Activated CD4-positive, alpha-beta T cell treated with anti-CD3 and anti-CD28 coated beads for 36 hours (primary cell): ENCODE measurements around the gene C9orf153. TPM values are rescaled to one million over a fixed set of nuclear protein-coding genes. Genes with fewer than 3 reads are reported as not detected.

Experiments
- ATAC-seq: fragments of 200-7000 bp; cut with Tn5 transposase; one replicate; pipeline ENCODE4 v1.10.0; 2021; ENCODE audit warnings: mild to moderate bottlenecking, moderate library complexity
- CTCF ChIA-PET: fragments of 350-600 bp; sonication (Branson Sonifier 250); formaldehyde crosslinking; loops from one replicate; lab custom pipeline; 2021; ENCODE audit warnings: antibody characterized with exemption; lab: Charles Lee
- POLR2A ChIA-PET: fragments of 350-600 bp; sonication (Branson Sonifier 250); formaldehyde crosslinking; loops from one replicate; lab custom pipeline; 2021; ENCODE audit warnings: antibody characterized with exemption, inconsistent platforms; lab: Charles Lee
- DNase-seq: peaks from one replicate; pipeline ENCODE4 v3.0.0-alpha.2; 2020
- H3K27ac Mint-ChIP-seq: one replicate; pipeline ENCODE4 v1.8.0; 2021; ENCODE audit warnings: mixed read lengths
- H3K27me3 Mint-ChIP-seq: one replicate; pipeline ENCODE4 v1.8.0; 2021; ENCODE audit warnings: mixed read lengths
- H3K36me3 Mint-ChIP-seq: one replicate; pipeline ENCODE4 v1.8.0; 2021; ENCODE audit warnings: low read depth, mixed read lengths
- H3K4me1 Mint-ChIP-seq: one replicate; pipeline ENCODE4 v1.8.0; 2021; ENCODE audit warnings: mixed read lengths
- H3K4me3 Mint-ChIP-seq: one replicate; pipeline ENCODE4 v1.8.0; 2021; ENCODE audit warnings: mild to moderate bottlenecking, moderate library complexity, mixed read lengths
- H3K9me3 Mint-ChIP-seq: one replicate; pipeline ENCODE4 v1.8.0; 2021; ENCODE audit warnings: low read depth, mixed read lengths
- intact Hi-C, 2 experiments: fragments of 100-400 bp; cut with DNase I in 1 of 2; cut with micrococcal nuclease in 1 of 2; formaldehyde crosslinking; loops; one replicate each; pipeline versions ENCODE4 v1.14.2 to v1.15.1; 2022 to 2024; cut with DNase I, micrococcal nuclease
- total RNA-seq, 2 experiments: library from RNA; stranded (reverse); gene quantifications; one replicate each; pipeline ENCODE4 v1.2.3, GENCODE V29; 2021

The C9orf153 gene
- total RNA-seq, 2 experiments from 2014 or later, result 0.25 to 0.46 TPM

DNA sequence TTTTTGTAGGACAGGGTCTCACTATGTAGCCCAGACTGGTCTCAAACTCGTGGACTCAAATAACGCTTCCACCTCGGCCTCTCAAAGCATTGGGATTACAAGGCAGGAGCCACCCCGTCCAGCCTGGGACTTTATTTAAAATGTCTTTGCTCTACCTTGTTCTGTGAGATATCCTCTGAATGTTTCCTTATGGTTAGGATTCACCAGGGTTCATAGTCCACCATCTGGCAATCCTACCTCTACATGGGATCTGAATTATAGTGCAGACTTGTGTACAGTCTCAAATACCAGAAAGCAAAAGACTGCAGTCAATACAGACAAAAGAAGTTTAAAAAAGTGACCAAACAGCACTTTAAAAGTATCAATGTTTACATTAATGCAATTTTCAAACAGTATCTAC, 12.8 kb upstream of the C9orf153 start:
- Mint-ChIP-seq H3K4me3 (no peak overlapping the region), H3K4me1 (peaks cover 3% of the 10 kb centered on the region), H3K36me3 (peaks cover 41% of the 10 kb centered on the region), H3K9me3 (no peaks in the 10 kb centered on the region), H3K27me3 (no peaks in the 10 kb centered on the region), H3K27ac (no peak overlapping the region)
- POLR2A ChIA-PET, result no interaction called here
- no peak for DNase-seq
- CTCF ChIA-PET, result no interaction called here
- no peak for ATAC-seq
- intact Hi-C loops, result no loop called here

DNA sequence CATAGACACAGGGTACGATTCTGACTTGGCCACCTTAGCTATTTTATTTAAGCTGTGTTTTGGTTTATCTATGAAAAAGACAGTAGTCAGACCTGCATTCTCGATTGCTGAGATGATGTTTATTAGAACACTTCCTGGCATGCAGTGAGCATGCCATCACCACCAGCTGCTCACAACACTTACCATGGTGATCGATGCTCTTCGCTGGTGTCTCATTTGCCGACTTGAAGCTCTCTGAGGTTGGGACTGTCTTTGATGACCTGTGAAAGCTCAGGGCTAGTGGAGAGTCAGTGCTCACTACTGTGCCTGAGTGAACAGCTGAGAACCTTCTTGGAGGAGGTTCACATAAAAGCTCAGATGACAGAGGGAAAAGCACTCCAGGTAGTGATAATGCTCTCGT, 4.4 kb upstream of the C9orf153 start:
- H3K36me3 Mint-ChIP-seq, result peaks cover 33% of the 10 kb centered on the region

DNA sequence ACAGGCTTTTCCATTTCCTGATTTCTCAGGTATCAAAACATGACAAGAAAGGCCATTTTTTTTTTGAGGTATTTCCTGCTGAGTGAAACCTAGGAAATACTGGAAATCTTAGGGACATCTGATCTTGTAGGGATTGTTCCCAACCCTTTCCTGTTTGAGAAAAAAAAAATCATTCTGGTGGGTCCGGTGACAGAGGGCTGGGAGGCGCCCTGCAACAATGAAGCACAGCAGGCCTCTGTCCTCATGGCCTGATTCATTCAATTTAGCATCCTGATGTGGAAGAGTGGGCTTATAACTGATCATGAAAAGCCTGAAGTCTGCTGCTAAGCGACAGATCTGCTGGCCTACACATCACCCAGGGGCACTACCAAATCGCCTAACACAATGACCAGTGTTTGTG, 3.0 kb upstream of the C9orf153 start:
- Mint-ChIP-seq H3K27me3 (no peaks in the 10 kb centered on the region), H3K4me1 (peaks cover 4% of the 10 kb centered on the region), H3K4me3 (no peak overlapping the region), H3K27ac (no peak overlapping the region), H3K9me3 (no peaks in the 10 kb centered on the region), H3K36me3 (peaks cover 31% of the 10 kb centered on the region)
- ChIA-PET CTCF (interaction anchor here (0.6 to 1.2 kb wide), 2 partner anchors 60 to 62 kb away, joined by 3 to 4 read pairs; no protein-coding TSS in a partner anchor), POLR2A (no interaction called here)
- DNase-seq, result no peak
- no peak for ATAC-seq
- intact Hi-C loops, result loop anchor here in 1 of 2 experiments (10.0 kb wide), 1 partner anchor 238 kb away; no protein-coding TSS in a partner anchor

More for the DNA sequence above, 4.4 kb upstream of the C9orf153 start:
- Mint-ChIP-seq H3K27me3 (no peaks in the 10 kb centered on the region), H3K27ac (no peak overlapping the region), H3K4me3 (no peak overlapping the region), H3K4me1 (peaks cover 4% of the 10 kb centered on the region), H3K9me3 (no peaks in the 10 kb centered on the region)
- DNase-seq (no peak), ATAC-seq (no peak)
- ChIA-PET POLR2A (no interaction called here), CTCF (interaction anchor here (0.7 kb wide), 1 partner anchor 11 kb away, joined by 3 read pairs; no protein-coding TSS in a partner anchor)
- intact Hi-C loops, result loop anchor here in 1 of 2 experiments (10.0 kb wide), 1 partner anchor 239 kb away; no protein-coding TSS in a partner anchor

DNA sequence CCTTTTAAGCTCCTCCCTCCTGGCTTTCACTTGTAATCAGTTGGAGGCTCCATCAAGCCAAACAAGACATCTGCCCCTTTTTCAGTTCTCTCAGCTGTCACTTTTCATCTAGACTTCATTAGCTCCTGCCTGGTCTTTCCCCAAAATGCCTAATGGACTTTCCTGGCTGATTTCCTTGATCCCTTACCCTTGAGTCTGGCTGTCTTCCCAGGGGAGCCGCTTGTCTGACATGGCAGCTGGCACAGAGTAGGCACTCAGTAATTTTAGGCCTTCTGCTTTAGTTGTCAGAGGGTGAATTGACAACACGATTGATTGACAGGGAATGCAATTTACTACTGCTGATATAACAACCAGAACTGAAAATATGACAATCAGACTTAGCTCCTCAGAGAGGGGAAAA, 2.1 kb downstream of the C9orf153 start:
- ATAC-seq, result no peak
- H3K9me3 Mint-ChIP-seq, result peaks cover 4% of the 10 kb centered on the region
- no peaks in the 10 kb centered on the region for H3K27me3 Mint-ChIP-seq
- ChIA-PET POLR2A (interaction anchor here (0.9 kb wide), 1 partner anchor 24 kb away, joined by 4 read pairs; the partner anchor contains the start of gene ISCA1), CTCF (interaction anchor here (1.1 kb wide), 1 partner anchor 55 kb away, joined by 4 read pairs; no protein-coding TSS in a partner anchor)
- no peak for DNase-seq
- no peak overlapping the region for H3K27ac Mint-ChIP-seq
- H3K4me1 Mint-ChIP-seq, result no peaks in the 10 kb centered on the region
- intact Hi-C loops, result no loop called here
- H3K36me3 Mint-ChIP-seq, result peaks cover 8% of the 10 kb centered on the region
- no peak overlapping the region for H3K4me3 Mint-ChIP-seq

DNA sequence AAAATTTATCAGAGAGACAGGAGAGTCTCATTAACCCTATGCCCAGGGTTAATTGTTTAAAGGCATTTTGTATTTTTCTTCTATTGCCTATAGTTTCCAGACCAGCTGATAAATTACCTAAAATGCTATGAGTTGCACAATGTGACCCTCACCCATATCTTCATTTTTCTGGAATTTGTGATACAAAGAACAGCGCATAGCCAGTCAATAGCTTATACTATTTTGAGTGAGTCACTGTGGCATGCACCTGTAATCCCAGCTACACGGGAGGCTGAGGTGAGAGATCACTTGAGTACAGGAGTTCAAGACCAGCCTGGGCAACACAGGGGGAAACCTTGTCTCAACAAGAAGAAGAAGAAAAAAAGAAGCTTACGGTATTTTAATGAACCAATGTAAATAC, 2.8 kb downstream of the C9orf153 start:
- H3K4me3 Mint-ChIP-seq, result no peak overlapping the region
- H3K36me3 Mint-ChIP-seq, result peaks cover 3% of the 10 kb centered on the region

DNA sequence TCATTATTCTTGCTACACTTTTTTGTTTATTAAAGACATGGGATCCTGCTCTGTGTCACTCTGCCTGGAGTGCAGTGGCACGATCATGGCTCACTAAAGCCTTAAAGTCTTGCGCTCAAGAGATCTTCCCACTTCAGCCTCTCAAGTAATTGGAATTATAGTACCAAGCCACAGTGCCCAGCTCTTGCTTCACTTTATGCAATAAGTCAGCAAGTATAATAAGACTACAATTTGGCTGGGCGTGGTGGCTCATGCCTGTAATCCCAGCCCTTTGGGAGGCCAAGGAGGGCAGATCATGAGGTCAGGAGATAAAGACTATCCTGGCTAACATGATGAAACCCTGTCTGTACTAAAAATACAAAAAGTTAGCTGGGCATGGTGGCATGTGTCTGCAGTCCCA, 5.9 kb downstream of the C9orf153 start:
- peaks cover 2% of the 10 kb centered on the region for H3K27me3 Mint-ChIP-seq
- peaks cover 4% of the 10 kb centered on the region for H3K9me3 Mint-ChIP-seq
- H3K4me3 Mint-ChIP-seq, result no peak overlapping the region
- ChIA-PET CTCF (interaction anchor here (0.6 kb wide), 1 partner anchor 35 kb away, joined by 3 read pairs; no protein-coding TSS in a partner anchor), POLR2A (no interaction called here)
- ATAC-seq, result no peak
- intact Hi-C loops, result no loop called here
- peaks cover 2% of the 10 kb centered on the region for H3K36me3 Mint-ChIP-seq
- DNase-seq, result no peak
- no peak overlapping the region for H3K27ac Mint-ChIP-seq
- no peaks in the 10 kb centered on the region for H3K4me1 Mint-ChIP-seq

More for the DNA sequence above, 2.8 kb downstream of the C9orf153 start:
- no peaks in the 10 kb centered on the region for H3K27me3 Mint-ChIP-seq
- ChIA-PET POLR2A (no interaction called here), CTCF (interaction anchor here (0.7 to 1.1 kb wide), 2 partner anchors 55 to 75 kb away, joined by 3 to 4 read pairs; no protein-coding TSS in a partner anchor)
- intact Hi-C loops, result no loop called here
- peaks cover 4% of the 10 kb centered on the region for H3K9me3 Mint-ChIP-seq
- ATAC-seq, result no peak
- DNase-seq, result no peak
- H3K4me1 Mint-ChIP-seq, result no peaks in the 10 kb centered on the region
- H3K27ac Mint-ChIP-seq, result no peak overlapping the region

DNA sequence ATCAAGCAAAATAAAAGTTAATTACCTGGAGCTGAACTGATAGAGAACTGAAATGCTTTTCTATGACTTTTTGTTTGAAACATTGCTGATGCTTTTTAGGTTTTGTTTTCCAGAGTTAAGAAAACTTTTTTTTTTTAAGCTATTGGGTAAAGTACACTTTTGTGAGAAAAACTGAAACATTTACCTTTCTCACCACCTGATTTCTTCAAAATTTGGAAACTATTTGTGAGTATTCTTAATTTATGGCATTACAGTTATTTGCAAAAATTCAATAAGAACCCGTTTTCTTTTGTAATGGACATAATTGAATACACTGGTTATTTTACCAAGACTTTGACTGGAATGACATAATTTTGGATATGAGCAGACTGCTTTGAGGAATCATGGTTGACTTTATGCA, 6.6 kb downstream of the C9orf153 start:
- CTCF ChIA-PET, result interaction anchor here (0.6 kb wide), 3 partner anchors 11 to 36 kb away, joined by 3 read pairs; no protein-coding TSS in a partner anchor
- DNase-seq (no peak), ATAC-seq (no peak)
- no peaks in the 10 kb centered on the region for H3K4me1 Mint-ChIP-seq
- peaks cover 2% of the 10 kb centered on the region for H3K27me3 Mint-ChIP-seq
- peaks cover 4% of the 10 kb centered on the region for H3K9me3 Mint-ChIP-seq
- POLR2A ChIA-PET, result no interaction called here
- peaks cover 2% of the 10 kb centered on the region for H3K36me3 Mint-ChIP-seq
- H3K27ac Mint-ChIP-seq, result no peak overlapping the region
- intact Hi-C loops, result no loop called here
- H3K4me3 Mint-ChIP-seq, result no peak overlapping the region

DNA sequence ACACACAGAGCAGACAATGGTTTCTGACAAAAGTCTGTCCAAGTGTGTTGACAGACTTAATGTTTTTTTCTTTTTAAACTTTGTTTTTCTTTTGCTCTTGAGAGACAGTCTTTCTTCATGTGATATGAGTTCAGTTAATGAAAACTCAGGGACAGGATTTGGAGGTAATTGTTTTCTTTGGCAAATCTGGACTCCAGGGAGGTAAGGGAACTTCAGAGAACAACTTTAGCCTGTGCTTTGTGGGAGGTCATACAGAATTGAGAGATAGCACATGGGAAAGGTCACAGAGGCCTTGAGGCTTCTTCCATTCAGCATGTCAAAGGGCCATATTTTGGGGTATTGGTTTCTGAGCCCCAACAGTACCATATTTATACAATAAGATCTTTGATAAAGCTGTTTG, 9.3 kb downstream of the C9orf153 start:
- CTCF ChIA-PET, result no interaction called here
- peaks cover 2% of the 10 kb centered on the region for H3K36me3 Mint-ChIP-seq
- intact Hi-C loops, result no loop called here
- no peaks in the 10 kb centered on the region for H3K4me1 Mint-ChIP-seq
- H3K27ac Mint-ChIP-seq, result no peak overlapping the region
- no peak overlapping the region for H3K4me3 Mint-ChIP-seq
- H3K9me3 Mint-ChIP-seq, result peaks cover 4% of the 10 kb centered on the region
- POLR2A ChIA-PET, result no interaction called here
- no peak for DNase-seq
- ATAC-seq, result no peak
- peaks cover 4% of the 10 kb centered on the region for H3K27me3 Mint-ChIP-seq

DNA sequence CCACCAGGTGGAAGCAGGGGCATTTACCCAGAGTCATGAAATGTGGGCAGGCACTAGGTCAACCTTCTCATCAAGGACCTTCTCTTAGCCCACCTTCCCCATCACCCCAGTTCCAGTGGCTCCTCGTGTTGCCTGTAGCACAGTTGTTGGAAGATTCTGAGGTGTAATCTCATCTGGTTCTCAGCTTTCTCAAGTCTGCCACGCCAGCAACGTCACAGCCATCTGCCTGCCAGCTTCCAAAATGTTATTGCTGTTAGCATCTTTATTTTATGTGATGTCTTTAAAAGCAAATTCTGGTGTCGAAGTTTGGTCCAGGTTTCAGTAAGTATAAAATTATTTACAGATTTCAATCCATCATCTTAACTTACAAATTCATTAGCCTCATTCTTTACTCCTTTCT, 10.7 kb downstream of the C9orf153 start:
- CTCF ChIA-PET, result interaction anchor here (1.4 kb wide), 1 partner anchor 10 kb away, joined by 3 read pairs; no protein-coding TSS in a partner anchor
- ATAC-seq, result no peak
- Mint-ChIP-seq H3K4me1 (no peaks in the 10 kb centered on the region), H3K27ac (no peak overlapping the region), H3K4me3 (no peak overlapping the region), H3K9me3 (peaks cover 4% of the 10 kb centered on the region), H3K36me3 (no peaks in the 10 kb centered on the region), H3K27me3 (peaks cover 4% of the 10 kb centered on the region)
- DNase-seq, result no peak
- POLR2A ChIA-PET, result no interaction called here
- intact Hi-C loops, result no loop called here

DNA sequence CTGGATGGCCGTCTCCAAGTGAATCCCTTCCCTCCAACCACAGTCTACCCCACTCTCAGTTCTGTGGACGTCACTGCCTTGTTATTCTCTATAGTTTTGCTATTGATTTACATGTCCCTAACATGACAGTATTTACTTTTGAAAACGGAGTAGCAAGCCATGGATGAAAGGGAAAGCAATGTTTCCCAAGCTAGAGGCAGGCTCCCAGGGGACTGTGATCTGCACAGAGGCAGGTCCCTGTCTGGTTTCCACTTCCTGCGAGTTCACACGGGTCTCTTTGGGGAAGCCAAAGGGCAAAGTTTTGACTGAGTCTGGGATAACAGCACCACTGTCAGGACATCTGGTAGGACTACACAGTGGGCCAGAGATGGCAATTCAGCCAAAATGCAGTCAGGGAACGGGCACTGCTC, 12.7 kb downstream of the C9orf153 start:
- Mint-ChIP-seq H3K27ac (no peak overlapping the region), H3K36me3 (no peaks in the 10 kb centered on the region), H3K4me3 (no peak overlapping the region), H3K27me3 (peaks cover 4% of the 10 kb centered on the region), H3K4me1 (no peaks in the 10 kb centered on the region), H3K9me3 (no peaks in the 10 kb centered on the region)
- DNase-seq (no peak), ATAC-seq (no peak)
- CTCF ChIA-PET, result interaction anchor here (0.5 kb wide), 1 partner anchor 440 kb away, joined by 4 read pairs; no protein-coding TSS in a partner anchor
- intact Hi-C loops, result no loop called here
- POLR2A ChIA-PET, result no interaction called here

DNA sequence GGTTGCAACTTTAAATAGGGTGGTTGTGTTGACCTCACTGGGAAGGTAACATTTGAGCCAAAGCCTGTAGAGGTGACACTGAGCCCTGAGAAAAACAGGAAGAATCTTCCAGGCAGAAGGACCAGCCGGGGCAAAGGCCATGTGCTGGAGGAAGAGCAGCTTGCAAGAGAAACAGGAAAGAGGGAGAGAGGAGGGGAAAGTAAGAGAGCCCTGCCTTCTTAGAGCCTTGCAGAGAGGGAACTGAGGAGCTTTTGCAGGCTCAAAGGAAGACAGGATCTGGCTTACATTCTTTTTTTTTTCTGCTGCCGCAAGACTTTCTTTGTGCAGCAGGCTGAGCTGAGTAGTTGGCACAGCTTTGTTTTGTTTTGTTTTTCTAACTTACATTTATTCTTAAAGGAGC, 17.4 kb downstream of the C9orf153 start:
- H3K4me3 Mint-ChIP-seq, result no peak overlapping the region
- CTCF ChIA-PET, result interaction anchor here (0.6 kb wide), 1 partner anchor 20 kb away, joined by 3 read pairs; no protein-coding TSS in a partner anchor
- H3K27me3 Mint-ChIP-seq, result peaks cover under 1% of the 10 kb centered on the region
- peaks cover 5% of the 10 kb centered on the region for H3K4me1 Mint-ChIP-seq
- intact Hi-C loops, result no loop called here
- no peak for ATAC-seq
- no peak overlapping the region for H3K27ac Mint-ChIP-seq
- POLR2A ChIA-PET, result no interaction called here
- no peaks in the 10 kb centered on the region for H3K36me3 Mint-ChIP-seq
- H3K9me3 Mint-ChIP-seq, result no peaks in the 10 kb centered on the region
- no peak for DNase-seq

DNA sequence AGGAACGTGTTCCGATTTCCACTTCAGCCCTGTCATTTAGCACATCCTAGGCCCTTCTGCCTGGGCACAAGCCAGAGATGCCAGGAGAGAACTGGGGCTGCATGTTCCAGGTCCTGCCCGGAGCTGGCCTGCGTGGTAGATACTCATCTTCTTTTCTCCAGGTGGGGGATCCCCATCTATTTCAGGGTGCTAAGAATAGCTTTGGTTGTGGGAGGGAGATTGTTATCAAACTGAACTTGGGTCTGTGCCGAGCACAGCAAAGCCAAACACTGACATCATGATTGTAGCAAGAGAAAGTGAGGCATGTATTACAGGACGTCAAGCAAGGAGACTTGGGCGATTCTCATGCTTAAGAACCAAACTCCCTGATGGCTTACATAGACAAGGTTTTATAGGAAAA, 18.2 kb downstream of the C9orf153 start:
- POLR2A ChIA-PET, result no interaction called here
- Mint-ChIP-seq H3K36me3 (no peaks in the 10 kb centered on the region), H3K27me3 (no peaks in the 10 kb centered on the region), H3K27ac (no peak overlapping the region), H3K4me1 (peaks cover 5% of the 10 kb centered on the region), H3K9me3 (no peaks in the 10 kb centered on the region), H3K4me3 (no peak overlapping the region)
- ATAC-seq (peak; percentile 53), DNase-seq (peak; percentile 5)
- intact Hi-C loops, result no loop called here
- CTCF ChIA-PET, result no interaction called here
